Duodenal mucosa (tissue), 2 donors: Measurements from ENCODE around the gene RREB1.

ENCODE experiments used
- H3K27ac ChIP-seq: one replicate; pipeline ENCODE4 v1.7.0; 2013; ENCODE audit warnings: low read depth, low read length
- H3K27me3 ChIP-seq, 2 donors: one replicate each; pipeline ENCODE4 v1.7.0; 2013; ENCODE audit warnings: low read length in 2 of 2, control low read depth in 1 of 2; ENCODE audit not compliant: insufficient read depth in 2 of 2, control insufficient read depth in 1 of 2
- H3K36me3 ChIP-seq, 2 donors: one replicate each; pipeline ENCODE4 v1.7.0; 2013; ENCODE audit warnings: low read length in 2 of 2, control low read depth in 1 of 2; ENCODE audit not compliant: insufficient read depth in 2 of 2, control insufficient read depth in 1 of 2
- H3K4me1 ChIP-seq, 2 donors: one replicate each; pipeline ENCODE4 v1.7.0; 2013; ENCODE audit warnings: low read length in 2 of 2, control low read depth in 1 of 2; ENCODE audit not compliant: insufficient read depth in 2 of 2, control insufficient read depth in 1 of 2
- H3K4me3 ChIP-seq, 2 donors: one replicate each; pipeline ENCODE4 v1.7.0; 2013; ENCODE audit warnings: low read length in 2 of 2, low read depth in 1 of 2
- H3K9ac ChIP-seq, 2 donors: one replicate each; pipeline ENCODE4 v1.7.0; 2013; ENCODE audit warnings: low read length in 2 of 2, low read depth in 1 of 2
- H3K9me3 ChIP-seq, 2 donors: one replicate each; pipeline ENCODE4 v1.7.0; 2013; ENCODE audit warnings: low read length in 2 of 2, control low read depth in 1 of 2; ENCODE audit not compliant: control insufficient read depth in 1 of 2

Gene RREB1

DNA sequence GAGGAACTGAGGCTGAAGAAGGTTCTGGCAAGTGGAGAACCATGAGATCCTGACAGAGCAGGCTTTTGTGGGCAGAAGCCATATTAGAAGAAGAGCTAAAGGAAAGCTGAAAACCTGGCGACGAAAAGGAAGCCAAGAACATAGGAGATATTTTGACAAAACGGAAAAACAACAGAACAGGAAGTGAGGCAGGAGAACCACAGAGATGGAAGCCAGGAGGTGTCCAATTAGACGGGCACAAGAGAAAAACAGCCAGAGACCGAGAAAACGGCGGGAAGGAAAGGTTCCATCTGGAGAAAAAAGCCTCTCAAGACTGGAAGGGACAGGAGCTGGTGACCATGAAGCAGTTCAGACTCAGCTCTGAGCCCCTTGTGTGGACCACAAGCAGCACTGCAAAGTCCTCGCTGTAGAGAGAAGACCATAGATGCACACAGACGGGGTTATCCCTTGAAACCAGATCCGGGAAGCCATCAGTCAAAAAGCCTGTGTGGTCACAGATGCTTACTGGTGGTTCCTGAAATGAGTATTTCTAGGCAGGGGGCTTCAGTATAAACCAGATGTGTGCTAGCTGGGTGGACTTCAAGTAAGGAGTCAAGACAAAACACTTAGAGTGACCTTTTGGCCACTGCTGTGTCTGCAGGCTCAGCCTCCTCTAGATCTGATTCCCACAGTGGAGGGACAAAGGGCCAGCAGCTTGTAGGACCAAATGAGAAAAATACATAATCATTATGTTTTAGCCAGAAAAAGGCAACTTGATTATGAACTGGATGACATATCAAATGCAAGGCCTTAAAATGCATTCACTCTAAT lies 174.5 kb downstream of the RREB1 start:
- Histone ChIP-seq H3K27me3 (no peaks in the 10 kb centered on the region), H3K27ac (no peak overlapping the region), H3K9me3 (no peaks in the 10 kb centered on the region), H3K4me3 (no peak overlapping the region), H3K36me3 (peaks cover 0 to 26% of the 10 kb centered on the region in 2 donors), H3K4me1 (peaks cover 0 to 6% of the 10 kb centered on the region in 2 donors), H3K9ac (no peak overlapping the region)

DNA sequence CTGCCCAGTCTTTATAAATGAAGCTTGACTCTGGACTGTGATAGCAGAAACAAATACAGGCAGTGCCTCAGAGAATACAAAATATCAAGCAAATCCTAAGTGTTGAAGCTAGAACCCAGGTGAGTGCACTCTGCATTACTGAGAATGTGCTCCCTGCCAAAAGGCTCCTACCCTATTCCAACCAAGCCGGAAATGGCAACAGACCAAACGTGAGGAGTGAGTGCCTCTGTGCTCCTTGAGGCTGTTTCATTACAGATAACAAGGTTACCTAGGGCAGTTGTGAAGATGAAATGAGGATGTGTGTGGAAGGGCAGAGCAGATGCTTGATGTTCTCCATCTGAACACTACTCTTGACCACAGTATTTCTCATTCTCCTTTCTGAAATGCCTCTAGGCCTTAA lies 175.9 kb downstream of the RREB1 start:
- Histone ChIP-seq H3K9ac (no peak overlapping the region), H3K9me3 (no peaks in the 10 kb centered on the region), H3K27me3 (no peaks in the 10 kb centered on the region), H3K27ac (no peak overlapping the region), H3K36me3 (peaks cover 0 to 31% of the 10 kb centered on the region in 2 donors), H3K4me1 (no peaks in the 10 kb centered on the region), H3K4me3 (no peak overlapping the region)

DNA sequence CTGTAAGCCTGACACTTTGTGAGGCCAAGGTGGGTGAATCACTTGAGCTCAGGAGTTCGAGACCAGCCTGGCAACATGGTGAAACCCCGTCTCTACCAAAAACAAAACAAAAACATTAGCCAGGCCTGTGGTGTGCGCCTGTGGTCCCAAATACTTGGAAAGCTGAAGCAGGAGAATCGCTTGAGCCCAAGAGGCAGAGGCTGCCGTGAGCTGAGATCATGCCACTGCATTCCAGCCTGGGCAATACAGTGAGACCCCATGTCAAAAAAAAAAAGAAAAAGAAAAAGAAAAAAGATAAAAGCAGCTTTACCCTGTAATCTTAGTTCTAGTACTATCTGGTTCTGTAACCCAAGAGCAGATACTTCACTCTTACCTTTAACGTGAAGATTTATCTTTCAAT lies 177.7 kb downstream of the RREB1 start:
- no peaks in the 10 kb centered on the region for H3K9me3 ChIP-seq
- peaks cover 6 to 49% of the 10 kb centered on the region in 2 donors for H3K36me3 ChIP-seq
- no peaks in the 10 kb centered on the region for H3K4me1 ChIP-seq
- no peak overlapping the region for H3K4me3 ChIP-seq
- no peaks in the 10 kb centered on the region for H3K27me3 ChIP-seq
- no peak overlapping the region for H3K9ac ChIP-seq
- H3K27ac ChIP-seq, result no peak overlapping the region

DNA sequence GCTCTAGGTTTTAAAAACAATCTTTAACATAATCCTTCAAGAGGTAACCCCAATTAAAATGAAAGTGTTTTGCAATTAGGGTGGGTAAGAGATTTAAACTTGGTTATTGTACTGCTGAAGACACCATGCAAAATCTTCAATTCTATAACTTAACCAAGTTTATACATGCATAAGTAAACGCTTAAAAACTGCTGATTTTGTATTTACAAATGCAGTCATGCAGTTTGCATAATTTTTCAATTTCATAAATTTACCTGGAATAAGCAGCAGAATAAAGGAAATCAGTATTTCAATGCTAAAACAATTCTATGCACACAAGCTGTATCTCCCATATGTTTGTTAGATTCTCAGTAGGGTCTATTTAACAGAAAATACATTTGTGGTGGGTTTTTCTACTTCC lies 182.3 kb downstream of the RREB1 start:
- Histone ChIP-seq H3K9ac (no peak overlapping the region), H3K4me3 (no peak overlapping the region), H3K27me3 (no peaks in the 10 kb centered on the region), H3K9me3 (no peaks in the 10 kb centered on the region), H3K36me3 (peaks cover 17 to 80% of the 10 kb centered on the region in 2 donors), H3K4me1 (no peaks in the 10 kb centered on the region), H3K27ac (no peak overlapping the region)

DNA sequence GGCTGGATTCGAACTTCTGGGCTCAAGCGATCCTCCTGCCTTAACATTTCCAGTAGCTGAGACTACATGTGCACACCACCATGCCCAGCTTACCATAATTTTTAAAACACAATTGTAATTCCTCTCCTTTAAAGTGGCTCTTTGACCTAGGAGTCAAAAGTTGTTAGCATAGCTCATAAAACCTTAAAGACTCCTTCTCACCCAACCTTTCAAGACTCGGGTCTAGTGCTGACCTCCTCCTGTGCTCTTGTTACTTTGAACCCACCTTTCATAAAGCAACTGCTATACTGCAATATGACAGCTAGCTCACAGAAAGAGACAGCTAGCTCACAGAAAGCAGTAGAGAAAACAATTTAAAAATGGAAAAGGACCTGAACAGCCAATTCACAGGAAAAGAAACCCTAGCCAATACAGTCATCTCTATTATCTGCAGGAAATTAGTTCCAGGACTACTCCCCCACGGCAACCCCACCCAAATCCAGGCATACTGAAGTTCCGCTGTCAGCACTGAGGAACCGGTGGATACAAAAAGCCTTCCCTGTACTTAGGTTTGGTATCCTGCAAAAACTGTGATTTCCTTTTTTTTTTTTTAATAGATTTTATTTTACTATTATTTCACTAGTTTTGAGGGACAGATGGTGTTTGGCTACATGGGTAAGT lies 185.0 kb downstream of the RREB1 start:
- no peaks in the 10 kb centered on the region for H3K4me1 ChIP-seq
- no peak overlapping the region for H3K27ac ChIP-seq
- peaks cover 30 to 83% of the 10 kb centered on the region in 2 donors for H3K36me3 ChIP-seq
- no peaks in the 10 kb centered on the region for H3K27me3 ChIP-seq
- no peak overlapping the region for H3K4me3 ChIP-seq
- no peaks in the 10 kb centered on the region for H3K9me3 ChIP-seq
- no peak overlapping the region for H3K9ac ChIP-seq

DNA sequence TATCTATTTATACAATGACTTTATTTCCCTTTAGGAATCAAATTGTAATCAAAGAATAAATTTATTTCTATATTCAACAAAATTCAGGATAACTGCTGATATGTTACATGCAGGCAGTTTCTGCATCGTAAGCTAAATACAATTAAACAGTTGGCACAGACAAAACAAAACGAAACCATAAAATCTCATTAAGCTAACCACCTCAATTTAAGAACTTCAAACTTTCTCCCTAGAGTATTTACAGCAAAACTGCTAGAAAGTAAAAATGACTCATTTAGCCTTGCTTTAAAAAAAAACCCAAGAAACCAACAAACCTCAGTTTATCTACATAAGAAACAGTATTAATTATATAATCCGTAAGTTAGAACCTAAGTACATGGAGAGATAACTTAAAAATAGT lies 188.2 kb downstream of the RREB1 start:
- no peaks in the 10 kb centered on the region for H3K9me3 ChIP-seq
- H3K36me3 ChIP-seq, result peaks cover 43 to 91% of the 10 kb centered on the region in 2 donors
- H3K27ac ChIP-seq, result no peak overlapping the region
- no peaks in the 10 kb centered on the region for H3K4me1 ChIP-seq
- no peaks in the 10 kb centered on the region for H3K27me3 ChIP-seq
- no peak overlapping the region for H3K9ac ChIP-seq
- no peak overlapping the region for H3K4me3 ChIP-seq

DNA sequence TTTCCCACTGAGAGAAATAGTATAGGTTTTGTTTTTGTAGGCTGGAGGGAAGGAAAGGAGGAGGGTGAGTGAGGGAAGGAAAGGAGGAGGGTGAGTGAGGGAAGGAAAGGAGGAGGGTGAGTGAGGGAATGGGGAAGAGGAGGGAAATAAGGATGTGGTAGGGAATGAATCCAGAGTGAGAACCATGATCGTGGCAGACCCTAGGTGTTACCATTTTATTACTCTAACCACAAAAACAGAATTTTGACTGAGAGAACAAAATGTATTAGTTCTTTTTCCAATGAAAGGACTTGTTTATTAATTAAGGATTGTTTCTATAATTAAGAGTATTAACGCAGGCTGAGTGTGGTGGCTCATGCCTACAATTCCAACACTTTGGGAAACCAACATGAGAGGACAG lies 188.8 kb downstream of the RREB1 start:
- Histone ChIP-seq H3K27ac (no peak overlapping the region), H3K4me1 (no peaks in the 10 kb centered on the region), H3K4me3 (no peak overlapping the region), H3K9ac (no peak overlapping the region), H3K36me3 (peaks cover 50 to 91% of the 10 kb centered on the region in 2 donors), H3K9me3 (no peaks in the 10 kb centered on the region), H3K27me3 (no peaks in the 10 kb centered on the region)

DNA sequence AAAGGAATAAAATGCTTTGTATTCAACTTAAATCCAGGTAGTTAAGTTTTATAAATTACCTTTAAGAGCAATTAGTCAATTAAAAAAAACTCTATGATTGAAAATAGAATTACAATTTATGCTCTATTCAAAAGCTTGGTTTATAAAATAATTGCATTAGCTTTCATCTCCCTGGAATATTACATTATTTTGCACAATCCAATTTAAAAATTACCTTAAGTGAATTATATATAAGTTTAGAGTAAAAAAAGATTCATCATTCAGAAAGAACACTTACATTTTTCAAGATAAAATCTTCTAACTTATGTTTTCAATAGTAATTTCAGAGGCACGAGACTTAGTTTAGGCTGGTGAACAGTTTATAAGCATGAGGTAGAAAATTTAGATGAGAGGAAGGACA lies 190.4 kb downstream of the RREB1 start:
- peaks cover 44 to 90% of the 10 kb centered on the region in 2 donors for H3K36me3 ChIP-seq
- no peak overlapping the region for H3K9ac ChIP-seq
- H3K27me3 ChIP-seq, result no peaks in the 10 kb centered on the region
- no peak overlapping the region for H3K4me3 ChIP-seq
- no peaks in the 10 kb centered on the region for H3K4me1 ChIP-seq
- no peak overlapping the region for H3K27ac ChIP-seq
- no peaks in the 10 kb centered on the region for H3K9me3 ChIP-seq

DNA sequence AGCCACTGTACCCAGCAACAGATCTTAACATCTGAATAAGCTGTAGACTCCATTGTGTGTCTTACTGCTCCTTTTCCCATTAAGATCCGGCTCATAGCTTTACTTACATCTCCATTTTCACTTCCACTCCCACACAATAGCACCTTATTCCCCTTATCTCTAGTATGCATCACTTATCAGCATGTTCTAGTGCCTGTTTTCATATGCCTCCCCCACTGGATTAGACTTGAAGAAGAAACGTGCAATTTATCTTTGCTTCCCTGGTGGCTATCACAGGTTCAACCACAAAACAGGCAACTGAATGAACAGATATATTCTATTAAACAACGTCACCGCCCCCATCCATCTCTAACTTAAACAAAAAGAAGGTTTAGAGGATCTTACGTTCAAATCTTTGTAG lies 193.2 kb downstream of the RREB1 start:
- Histone ChIP-seq H3K36me3 (peaks cover 47 to 92% of the 10 kb centered on the region in 2 donors), H3K4me1 (no peaks in the 10 kb centered on the region), H3K27ac (no peak overlapping the region), H3K9ac (no peak overlapping the region), H3K9me3 (no peaks in the 10 kb centered on the region), H3K27me3 (no peaks in the 10 kb centered on the region), H3K4me3 (no peak overlapping the region)
